Measurements from ENCODE around the gene CACNA1D. TPM values are rescaled to one million over a fixed set of nuclear protein-coding genes. Genes with fewer than 3 reads are reported as not detected.

CACNA1D gene
- total and polyA plus RNA-seq, 2 experiments from 2014 or later = 41.0 to 159 TPM

DNA sequence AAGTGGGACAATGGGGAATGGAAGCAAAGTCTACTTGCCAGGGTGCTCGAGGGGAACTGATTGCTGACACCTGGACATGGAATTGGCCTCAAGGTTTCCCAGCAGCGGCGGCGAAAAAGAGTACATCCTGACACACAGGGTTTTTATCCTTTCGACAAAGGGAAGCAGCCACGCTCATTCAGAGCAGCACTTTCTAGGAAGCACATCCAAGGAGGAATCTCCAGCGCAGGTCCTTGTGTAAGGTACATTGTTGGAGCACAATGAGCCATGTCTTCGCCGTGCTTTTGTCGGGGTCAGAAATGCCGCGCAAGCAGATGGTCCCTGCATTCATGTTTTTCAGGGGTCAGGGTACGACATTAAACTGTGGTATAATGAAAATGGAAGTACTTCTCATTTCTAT lies 16.8 kb downstream of the CACNA1D start:
- DNase-seq (ENCODE audit: low read depth in 1 of 2, low spot score in 1 of 2) = no peak
- Histone ChIP-seq H3K27me3 (no peaks in the 10 kb centered on the region), H3K4me1 (ENCODE audit: low read depth) (no peaks in the 10 kb centered on the region), H3K9me3 (ENCODE audit: low read depth) (no peaks in the 10 kb centered on the region), H3K27ac (no peak overlapping the region), H3K4me3 (no peak overlapping the region), H3K36me3 (no peaks in the 10 kb centered on the region)
- TF ChIP-seq, protein P1, sequence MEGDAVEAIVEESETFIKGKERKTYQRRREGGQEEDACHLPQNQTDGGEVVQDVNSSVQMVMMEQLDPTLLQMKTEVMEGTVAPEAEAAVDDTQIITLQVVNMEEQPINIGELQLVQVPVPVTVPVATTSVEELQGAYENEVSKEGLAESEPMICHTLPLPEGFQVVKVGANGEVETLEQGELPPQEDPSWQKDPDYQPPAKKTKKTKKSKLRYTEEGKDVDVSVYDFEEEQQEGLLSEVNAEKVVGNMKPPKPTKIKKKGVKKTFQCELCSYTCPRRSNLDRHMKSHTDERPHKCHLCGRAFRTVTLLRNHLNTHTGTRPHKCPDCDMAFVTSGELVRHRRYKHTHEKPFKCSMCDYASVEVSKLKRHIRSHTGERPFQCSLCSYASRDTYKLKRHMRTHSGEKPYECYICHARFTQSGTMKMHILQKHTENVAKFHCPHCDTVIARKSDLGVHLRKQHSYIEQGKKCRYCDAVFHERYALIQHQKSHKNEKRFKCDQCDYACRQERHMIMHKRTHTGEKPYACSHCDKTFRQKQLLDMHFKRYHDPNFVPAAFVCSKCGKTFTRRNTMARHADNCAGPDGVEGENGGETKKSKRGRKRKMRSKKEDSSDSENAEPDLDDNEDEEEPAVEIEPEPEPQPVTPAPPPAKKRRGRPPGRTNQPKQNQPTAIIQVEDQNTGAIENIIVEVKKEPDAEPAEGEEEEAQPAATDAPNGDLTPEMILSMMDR (IDR thresholded peaks at IDR 0.05; ENCODE audit: low read depth, low read length) = no peak

DNA sequence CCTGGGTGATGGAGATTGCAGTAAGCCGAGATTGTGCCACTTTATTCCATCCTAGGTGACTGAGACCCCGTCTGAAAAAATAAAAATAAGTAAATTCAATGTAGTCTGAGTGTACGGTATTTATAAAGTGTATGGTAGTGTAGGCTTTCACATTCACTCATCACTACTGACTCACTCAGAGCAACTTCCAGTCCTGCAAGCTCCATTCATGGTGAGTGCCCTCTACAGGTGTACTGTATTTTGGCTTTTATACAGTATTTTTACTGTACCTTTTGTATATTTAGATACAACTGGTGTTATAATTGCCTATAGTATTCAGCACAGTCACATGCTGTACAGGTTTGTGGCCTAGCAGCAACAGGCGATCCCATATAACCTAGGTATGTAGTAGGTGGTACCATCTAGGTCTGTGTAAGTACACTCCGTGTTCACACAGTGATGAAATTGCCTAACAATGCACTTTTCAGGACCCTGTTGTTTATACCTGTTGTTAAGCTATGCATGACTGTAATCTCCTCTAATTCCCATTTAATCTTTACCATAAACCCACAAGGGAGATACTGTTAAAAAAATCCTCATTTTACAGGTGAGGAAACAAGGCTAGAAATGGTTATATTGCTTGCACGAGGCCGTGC lies 19.3 kb downstream of the CACNA1D start:
- H3K4me3 ChIP-seq = no peak overlapping the region
- no peaks in the 10 kb centered on the region for H3K9me3 ChIP-seq (ENCODE audit: low read depth)
- H3K27ac ChIP-seq = no peak overlapping the region
- H3K4me1 ChIP-seq (ENCODE audit: low read depth) = no peaks in the 10 kb centered on the region
- DNase-seq (ENCODE audit: low read depth in 1 of 2, low spot score in 1 of 2) = no peak
- TF ChIP-seq, protein P1 (IDR thresholded peaks at IDR 0.05; ENCODE audit: low read depth, low read length) = no peak
- no peaks in the 10 kb centered on the region for H3K27me3 ChIP-seq
- H3K36me3 ChIP-seq = no peaks in the 10 kb centered on the region

DNA sequence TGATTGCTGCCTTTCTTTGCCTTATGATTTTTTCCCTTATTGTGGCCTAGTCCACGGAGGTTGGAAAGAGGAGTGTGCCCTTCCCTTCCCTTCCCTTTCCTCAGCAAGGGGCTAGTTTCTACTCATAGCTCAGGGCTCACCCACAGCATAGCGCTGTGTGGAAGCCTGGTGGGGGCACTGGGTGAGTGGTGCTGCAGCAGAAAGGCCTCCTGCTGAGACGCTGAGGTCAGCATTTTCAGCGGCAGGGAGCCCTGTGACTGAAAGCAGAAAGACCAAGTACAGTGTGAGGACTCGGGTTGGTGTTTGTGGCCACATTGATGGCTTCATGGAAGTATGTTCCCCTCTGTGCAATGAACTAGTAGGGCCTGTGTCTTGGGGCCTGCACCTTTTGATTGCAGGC lies 21.9 kb downstream of the CACNA1D start:
- Histone ChIP-seq H3K27me3 (no peaks in the 10 kb centered on the region), H3K9me3 (ENCODE audit: low read depth) (no peaks in the 10 kb centered on the region), H3K4me1 (ENCODE audit: low read depth) (peaks cover 4% of the 10 kb centered on the region), H3K36me3 (no peaks in the 10 kb centered on the region), H3K27ac (no peak overlapping the region), H3K4me3 (no peak overlapping the region)
- no peak for DNase-seq (ENCODE audit: low read depth in 1 of 2, low spot score in 1 of 2)
- TF ChIP-seq, protein P1 (IDR thresholded peaks at IDR 0.05; ENCODE audit: low read depth, low read length) = no peak

DNA sequence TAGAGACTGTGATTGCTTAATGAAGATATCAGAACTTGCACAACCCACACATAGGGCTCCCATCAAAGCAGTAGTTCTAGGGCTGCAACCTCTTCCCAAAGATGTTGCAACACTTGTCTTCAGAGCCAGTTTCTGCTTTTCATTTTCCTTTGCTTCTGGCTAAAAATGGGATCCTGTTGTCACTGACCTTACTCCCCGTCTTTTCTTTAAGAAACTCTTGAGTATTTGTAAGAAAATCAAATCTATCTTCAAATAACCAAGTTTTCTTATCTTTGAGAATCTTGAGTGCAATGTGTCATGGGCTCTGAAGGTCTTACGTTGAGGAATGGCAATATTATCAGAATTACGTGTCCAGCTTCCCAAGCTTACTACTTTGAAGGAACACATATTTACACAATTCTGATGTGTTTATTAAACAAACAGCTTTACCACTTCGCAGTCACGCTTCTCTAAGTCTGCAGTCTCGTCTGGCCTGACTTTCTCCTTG lies 24.1 kb downstream of the CACNA1D start:
- no peaks in the 10 kb centered on the region for H3K27me3 ChIP-seq
- H3K4me3 ChIP-seq = no peak overlapping the region
- H3K36me3 ChIP-seq = no peaks in the 10 kb centered on the region
- no peaks in the 10 kb centered on the region for H3K9me3 ChIP-seq (ENCODE audit: low read depth)
- peaks cover 4% of the 10 kb centered on the region for H3K4me1 ChIP-seq (ENCODE audit: low read depth)
- TF ChIP-seq, protein P1 (IDR thresholded peaks at IDR 0.05; ENCODE audit: low read depth, low read length) = no peak
- DNase-seq (ENCODE audit: low read depth in 1 of 2, low spot score in 1 of 2) = peak in 1 of 2 donors; percentile 34
- H3K27ac ChIP-seq = no peak overlapping the region

DNA sequence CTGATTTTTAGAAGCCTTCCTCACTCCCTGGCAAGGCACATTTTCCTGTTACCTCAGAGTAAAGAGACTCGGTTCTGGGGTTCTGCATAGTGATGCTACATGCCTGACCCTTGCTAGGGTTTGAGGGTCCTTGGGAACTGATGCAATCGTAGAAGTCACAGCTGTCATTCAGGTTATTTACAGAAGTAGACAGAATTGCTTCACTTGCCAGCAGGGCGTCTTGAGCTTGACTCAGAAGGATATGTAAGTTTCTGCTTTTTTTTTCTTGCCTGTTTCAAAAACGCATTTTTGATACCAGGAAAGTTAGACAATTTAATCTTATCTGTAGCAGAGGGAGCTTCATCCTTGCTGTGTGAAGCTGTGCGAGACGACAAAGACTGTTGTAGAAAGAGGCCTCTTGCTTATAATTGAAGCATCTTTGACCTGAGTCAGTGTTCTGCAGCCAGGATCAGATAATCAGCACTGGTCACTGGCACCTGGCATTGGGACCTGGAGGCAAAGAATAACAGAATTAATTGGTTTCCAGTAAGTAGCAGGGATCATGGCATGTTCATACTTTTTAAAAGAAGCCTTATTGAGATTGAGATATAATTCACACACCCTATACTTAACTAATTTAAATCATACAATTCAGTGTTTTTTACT lies 24.8 kb downstream of the CACNA1D start:
- Histone ChIP-seq H3K27me3 (no peaks in the 10 kb centered on the region), H3K36me3 (no peaks in the 10 kb centered on the region), H3K27ac (no peak overlapping the region), H3K4me1 (ENCODE audit: low read depth) (peaks cover 4% of the 10 kb centered on the region), H3K4me3 (no peak overlapping the region), H3K9me3 (ENCODE audit: low read depth) (no peaks in the 10 kb centered on the region)
- DNase-seq (ENCODE audit: low read depth in 1 of 2, low spot score in 1 of 2) = no peak
- TF ChIP-seq, protein P1 (IDR thresholded peaks at IDR 0.05; ENCODE audit: low read depth, low read length) = no peak
